Activated CD4-positive, alpha-beta T cell treated with anti-CD3 and anti-CD28 coated beads for 1 hour (primary cell): ENCODE data around the gene CPNE2.
"Not testable (repeated sequence)": the region's sequence is repeated elsewhere in the genome, so short reads cannot be mapped to it uniquely, and the experiment has no call there.

Experiments used
- DNase-seq: peaks from one replicate; pipeline ENCODE4 v3.0.0-alpha.2; 2020

Gene CPNE2

DNA sequence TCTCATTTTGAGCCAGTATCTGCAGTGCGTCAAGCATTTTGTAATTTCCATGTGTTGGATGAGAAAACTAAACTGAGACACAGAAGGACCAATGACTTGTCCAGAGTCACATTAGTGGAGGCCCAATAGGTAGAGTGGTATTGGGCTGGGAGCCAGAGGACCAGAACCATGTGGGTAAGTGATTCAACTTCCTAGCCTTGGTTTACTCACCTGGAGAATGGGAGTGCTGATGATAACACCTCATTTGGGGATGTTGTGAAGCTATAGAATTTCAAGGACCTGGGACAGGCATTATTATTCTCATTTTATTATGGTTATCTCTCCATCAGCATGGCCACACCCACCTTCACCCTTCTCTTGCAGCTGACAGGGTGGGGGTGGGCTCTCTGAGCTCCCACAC, 8.1 kb downstream of the CPNE2 start:
- DNase-seq = no peak

DNA sequence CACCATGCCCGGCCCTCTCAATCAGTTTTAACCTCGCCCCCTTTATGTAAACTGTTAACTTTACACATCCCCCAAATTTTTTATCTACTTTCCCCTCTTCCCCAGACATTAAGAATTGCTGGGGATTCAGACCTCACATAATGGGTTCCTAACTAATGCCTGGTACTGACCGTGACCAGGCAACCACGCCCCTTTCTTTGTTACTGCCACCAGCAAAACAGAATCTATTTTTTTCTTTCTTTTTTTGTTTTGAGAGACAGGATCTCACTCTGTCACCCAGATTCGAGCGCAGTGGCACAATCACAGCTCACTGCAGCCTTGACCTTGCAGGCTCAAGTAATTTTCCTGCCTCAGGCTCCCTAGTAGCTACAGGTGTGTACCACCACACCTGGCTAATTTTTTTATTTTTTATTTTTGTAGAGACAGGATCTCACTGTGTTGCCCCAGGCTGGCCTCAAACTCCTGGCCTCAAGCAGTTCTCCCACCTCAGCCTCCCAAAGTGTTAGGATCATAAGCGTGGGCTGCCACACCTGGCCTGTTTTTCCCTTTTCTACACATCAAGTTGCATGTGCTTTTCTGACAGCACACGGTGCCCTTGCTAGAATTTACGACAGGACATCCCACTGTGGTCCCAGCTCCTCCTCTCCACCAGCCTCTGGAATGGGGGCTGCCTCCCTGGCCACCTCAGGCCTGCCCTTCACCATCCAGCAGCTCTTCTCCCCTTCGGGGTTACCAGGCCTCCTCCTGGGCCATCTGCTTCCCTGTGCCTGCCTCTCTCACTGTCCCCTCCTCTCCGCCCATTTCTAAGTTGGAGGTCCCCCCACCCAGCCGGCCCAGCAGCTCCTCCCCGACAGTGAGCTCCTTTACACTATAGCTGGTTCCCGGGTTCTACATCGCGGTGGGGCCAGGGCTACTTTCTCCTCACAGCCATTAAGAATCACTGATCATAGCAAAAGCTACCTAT, 10.8 kb downstream of the CPNE2 start:
- DNase-seq = no peak

DNA sequence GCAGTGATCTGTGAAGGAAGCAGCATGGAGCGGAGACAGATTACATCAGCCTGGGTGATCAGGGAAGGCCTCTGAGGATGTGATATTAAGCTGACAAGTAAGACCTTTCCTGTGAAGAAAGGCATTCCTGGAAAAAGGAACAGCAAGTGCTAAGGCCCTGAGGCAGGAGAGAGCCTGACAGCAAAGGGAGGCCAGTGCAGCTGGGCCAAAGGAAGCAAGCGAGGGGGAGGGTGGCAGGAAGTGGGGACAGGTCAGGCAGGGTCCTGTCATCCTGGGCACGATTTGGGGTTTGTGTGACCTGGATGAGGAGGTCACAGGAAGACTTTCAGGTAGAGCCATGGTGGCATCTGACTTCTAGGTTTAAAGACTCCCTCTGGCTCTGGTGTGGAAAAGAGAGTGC, 12.3 kb downstream of the CPNE2 start:
- no peak for DNase-seq

DNA sequence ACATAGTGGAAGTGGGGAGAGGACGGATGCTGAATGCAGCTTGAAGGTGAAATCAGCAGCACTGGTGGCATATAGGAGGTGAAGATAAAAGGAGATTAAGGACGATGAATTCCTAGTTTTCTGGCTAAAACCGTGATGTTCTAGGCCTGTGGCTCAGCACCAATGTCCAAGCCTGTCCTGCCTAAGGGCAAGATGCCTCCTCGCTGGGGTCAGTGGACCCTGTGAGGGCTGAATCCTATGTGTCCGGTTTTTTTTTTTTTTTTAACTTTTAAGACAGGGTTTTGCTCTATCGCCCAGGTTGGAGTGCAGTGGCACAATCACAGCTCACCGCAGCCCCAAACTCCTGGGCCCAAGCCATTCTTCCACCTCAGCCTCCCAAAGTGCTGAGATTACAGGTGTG, 12.8 kb downstream of the CPNE2 start:
- DNase-seq = no peak

DNA sequence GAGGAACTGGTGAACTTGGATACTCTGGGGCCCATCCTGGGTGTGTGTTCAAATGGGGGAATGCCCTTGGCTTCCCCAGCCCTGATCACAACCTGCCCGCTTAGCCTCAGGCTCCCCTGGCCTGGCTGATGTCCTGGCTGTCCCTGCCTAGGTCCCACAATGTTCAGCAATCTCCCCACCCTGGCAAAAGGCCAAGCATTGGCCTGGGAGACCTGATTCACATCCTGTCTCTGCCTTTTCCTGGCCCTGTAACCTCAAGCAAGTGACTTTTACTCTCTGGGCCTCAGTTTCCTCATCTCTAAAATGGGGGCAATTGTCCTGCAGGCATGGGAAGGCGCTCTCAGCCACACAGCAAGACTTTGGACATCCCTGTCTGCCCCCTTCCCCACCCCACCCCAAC, 14.4 kb downstream of the CPNE2 start:
- no peak for DNase-seq

DNA sequence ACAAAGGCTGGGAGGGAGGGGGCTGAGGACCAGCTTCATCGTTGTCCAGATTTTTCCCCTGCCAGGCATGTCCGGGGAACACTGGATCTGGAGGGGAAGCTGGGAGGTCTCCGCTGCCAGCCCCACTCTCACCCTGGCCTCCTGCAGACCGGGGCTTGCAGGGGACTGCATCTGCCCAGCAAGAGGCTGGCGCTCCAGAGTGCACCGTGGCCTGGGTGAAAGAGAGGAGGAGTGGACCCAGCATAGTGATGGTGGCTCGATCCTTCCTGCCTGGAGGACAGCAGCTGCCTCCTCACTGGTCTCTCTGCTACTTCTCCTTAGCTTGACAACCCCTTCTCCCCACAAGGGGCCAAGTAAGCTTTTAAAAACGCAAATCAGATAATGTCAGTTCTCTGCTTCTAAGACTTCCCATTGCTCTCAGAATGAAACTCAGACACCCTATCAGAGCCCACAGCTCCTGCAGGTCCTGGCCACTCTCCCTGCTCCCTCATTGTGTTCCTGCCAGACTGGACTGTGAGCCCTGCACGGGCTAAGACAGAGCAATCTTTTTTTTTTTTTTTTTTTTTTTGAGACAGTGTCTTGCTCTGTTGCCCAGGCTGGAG, 15.0 kb downstream of the CPNE2 start:
- DNase-seq = no peak

DNA sequence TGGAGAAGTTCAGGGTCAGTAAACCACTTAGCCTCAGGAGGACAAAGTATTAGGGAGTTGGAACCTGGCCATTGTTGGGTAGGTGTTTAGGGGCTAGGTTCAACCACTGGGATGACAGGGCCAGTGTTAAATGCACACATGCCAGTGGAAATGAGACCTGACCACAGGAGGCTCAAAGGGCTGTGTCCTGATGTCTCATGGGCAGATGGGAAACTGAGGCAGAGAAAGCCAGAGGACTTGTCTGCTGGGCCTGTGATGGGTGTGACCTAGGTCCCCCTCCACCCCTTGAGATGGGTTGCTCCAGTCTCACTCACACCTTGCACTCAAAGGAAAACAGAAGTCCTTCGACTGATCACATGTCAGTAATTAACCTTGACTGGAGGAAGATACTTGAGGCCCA, 16.0 kb downstream of the CPNE2 start:
- DNase-seq = no peak

DNA sequence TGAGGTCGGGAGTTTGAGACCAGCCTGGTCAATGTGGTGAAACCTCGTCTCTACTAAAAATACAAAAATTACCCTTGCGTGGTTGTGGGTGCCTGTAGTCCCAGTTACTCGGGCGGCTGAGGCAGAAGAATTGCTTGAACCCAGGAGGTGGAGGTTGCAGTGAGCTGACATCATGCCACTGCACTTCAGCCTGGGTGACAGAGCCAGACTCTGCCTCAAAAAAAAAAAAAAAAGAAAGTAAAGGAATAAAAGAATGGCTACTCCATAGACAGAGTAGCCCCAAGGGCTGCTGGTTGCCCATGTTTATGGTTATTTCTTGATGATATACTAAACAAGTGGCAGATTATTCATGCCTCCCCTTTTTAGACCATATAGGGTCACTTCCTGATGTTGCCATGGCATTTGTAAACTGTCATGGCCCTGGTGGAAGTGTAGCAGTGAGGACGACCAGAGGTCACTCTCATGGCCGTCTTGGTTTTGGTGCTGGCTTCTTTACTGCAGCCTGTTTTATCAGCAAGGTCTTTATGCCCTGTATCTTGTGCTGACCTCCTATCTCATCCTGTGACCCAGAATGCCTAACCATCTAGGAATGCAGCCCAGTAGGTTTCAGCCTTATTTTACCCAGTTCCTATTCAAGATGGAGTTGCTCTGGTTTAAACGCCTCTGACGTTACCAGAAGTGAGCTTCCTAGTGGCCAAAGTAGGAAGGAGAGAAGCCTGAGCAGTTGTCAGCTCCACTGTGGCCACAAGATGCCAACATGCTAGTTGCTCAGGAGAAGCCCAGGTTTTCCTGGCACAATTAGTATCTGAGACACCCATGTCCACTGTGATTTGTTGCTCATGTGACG, 17.1 kb downstream of the CPNE2 start:
- DNase-seq = not testable (repeated sequence)

DNA sequence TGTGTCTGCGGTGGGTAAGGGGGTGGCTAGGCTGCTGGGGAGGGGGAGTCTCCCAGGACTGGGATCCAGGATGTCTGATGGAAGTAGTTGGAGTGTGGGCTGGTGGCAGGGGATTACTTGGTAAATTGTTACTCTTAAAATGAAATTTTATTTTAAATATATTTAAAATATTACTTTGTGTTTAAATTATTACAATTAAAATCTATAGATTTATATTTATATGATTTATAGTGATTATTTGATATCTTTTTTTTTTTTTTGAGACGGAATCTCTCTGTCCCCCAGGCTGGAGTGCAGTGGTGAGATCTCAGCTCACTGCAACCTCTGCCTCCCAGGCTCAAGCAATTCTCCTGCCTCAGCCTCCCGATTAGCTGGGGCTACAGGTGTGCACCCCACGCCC, 18.6 kb downstream of the CPNE2 start:
- DNase-seq = no peak

DNA sequence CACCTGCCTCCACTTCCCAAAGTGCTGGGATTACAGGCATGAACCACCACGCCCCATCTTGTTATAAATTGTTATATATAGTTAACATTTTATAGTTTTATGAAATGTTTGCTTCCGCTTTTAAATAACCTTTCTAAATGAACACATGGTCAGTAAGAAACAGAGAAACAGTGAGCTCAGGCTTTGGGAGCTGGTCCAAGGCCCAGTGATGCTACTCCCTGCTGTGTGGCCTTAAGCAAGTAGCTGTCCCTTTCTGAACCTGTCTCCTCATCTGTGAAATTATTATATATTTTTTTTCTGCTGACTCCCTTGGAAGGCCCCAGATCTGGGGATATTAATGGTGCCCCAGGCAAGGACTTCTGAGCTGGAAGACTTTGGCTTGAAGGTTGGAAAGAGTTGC, 19.0 kb downstream of the CPNE2 start:
- no peak for DNase-seq

DNA sequence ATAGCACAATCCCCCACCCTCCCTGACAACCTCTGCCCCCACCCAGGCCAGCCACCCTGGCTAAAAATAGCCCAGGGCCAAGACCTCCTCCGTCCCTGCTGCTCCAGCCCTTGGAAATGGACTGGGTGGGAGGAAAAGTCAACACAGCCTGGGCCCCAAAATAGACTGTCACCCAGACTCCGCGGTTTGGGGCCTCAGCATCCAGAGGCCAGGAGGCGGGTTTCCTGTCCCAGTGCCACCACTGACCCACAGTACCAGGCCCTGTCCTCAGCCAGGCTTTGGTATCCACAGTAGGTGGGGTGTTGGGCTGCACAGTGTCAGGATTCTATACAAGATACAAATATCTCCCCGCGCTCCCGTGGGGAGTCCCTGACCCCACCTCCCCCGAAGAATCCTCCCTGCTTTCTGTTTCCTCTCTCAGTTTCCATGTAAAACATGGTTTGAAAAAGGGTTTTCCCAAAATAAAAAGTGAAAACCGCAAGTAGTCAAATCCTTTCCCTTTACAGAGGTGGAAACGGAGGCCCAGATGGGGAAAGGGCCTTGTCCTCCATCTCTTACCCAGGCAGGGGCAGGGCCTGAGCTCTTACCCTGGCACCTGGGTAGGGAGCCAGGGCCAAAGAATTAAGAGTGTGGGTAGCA, 20.1 kb downstream of the CPNE2 start:
- DNase-seq = no peak

DNA sequence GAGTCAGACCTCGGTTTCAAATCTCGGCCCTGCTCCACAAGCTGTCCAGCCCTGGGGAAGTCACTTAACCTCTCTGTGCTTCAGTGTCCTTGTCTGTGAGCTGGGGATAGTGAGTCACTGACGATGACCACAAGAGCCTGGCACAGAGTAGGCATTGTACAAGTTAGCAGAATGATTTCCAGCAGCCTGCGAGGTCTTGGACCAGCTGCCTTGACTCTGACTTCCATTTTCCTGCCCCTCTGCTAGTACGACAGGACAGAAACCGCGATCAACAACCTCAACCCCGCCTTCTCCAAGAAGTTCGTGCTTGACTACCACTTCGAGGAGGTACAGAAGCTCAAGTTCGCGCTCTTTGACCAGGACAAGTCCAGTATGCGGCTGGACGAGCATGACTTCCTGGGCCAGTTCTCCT, 20.7 kb downstream of the CPNE2 start:
- no peak for DNase-seq

DNA sequence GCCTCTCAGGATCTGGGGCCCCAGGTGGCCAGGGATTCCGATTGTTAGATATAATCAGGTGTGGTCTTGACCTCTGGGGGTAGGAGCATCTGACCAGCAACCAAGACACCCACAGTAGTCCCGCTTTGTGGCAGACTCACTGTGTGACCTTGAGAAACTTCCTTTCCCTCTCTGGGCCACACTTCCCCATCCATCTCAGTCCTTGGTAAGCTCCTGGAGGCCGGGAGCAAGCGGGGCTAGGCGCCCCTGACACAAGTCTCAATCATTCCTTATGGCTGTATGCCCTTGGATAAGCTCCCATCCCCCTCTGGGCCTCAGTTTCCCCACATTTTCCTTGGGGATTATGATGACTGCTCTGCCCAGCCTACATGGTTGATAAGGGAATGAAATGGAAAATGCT, 21.3 kb downstream of the CPNE2 start:
- DNase-seq = no peak

DNA sequence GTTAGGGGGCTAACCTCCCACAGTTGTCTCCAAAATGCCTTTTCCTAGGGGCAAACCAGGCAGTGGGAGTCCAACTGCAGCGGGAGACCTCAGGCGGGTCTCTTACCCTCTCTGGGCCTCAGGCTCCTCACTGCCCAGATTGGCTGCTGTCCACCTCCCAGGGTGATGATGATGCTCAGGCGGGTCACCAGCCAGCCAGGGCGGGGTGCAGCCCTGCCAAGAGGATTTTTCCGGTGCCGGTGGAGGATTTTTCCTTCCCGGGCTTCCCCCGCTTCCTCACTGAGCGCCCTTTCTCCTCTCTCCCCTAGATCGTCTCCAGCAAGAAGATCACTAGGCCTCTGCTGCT, 22.8 kb downstream of the CPNE2 start:
- no peak for DNase-seq

DNA sequence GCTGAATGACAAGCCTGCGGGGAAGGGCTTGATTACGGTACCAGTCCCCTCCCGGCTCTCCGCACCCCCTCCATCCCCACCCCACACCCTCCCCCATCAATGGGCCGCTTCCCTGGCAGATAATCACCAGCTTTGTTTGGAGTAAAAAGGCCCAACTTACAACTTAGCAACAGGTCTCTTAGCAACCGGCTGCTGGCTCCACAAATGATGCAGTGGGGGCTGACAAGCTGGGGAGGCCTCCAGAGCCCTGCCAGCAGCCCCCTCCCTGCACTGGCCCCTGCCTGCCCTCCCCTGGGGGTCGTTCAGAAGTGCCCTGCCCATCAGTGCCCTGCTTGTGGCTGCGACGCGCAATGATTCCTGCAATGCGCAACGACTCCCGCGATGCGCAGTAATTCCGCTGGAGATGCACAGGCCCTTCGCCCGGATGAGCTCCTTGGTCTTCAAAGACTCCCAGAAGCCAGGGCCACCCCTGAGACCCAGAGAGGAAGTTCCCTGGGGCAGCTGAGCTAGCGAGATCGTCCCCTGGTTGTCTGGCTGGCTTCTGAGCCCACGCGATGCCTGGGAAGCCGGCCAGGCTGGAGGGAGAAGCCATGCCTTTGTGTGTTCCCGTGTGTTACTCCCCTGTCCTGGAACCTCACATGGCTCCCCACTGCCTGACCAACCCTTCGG, 23.3 kb downstream of the CPNE2 start:
- no peak for DNase-seq

DNA sequence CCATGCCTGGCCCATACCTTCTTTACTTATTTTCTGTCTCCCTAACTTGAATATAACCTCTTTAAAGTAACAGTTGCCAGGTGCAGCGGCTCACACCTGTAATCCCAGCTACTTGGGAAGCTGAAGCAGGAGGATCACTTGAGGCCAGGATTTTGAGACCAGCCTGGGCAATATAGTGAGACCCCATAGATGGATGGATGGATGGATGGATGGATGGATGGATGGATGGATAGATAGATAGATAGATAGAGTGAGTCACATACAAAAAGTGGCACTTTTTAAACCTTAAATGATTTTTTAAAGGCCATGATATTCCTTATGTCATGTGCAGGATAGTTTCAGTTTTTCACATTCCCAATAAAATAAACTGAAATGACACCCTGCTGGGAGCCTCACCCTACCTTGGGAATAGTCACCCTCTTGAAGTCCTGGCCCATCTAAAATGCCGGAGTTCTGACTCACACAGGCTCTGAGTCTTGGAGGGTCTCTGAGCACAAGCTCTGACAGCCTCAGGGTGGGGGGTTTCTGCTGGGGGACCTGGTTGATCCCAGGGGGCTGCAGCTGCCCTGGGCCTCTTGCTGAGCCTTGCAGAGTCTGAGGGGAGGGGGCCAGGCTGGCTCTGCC, 26.2 kb downstream of the CPNE2 start:
- no peak for DNase-seq

DNA sequence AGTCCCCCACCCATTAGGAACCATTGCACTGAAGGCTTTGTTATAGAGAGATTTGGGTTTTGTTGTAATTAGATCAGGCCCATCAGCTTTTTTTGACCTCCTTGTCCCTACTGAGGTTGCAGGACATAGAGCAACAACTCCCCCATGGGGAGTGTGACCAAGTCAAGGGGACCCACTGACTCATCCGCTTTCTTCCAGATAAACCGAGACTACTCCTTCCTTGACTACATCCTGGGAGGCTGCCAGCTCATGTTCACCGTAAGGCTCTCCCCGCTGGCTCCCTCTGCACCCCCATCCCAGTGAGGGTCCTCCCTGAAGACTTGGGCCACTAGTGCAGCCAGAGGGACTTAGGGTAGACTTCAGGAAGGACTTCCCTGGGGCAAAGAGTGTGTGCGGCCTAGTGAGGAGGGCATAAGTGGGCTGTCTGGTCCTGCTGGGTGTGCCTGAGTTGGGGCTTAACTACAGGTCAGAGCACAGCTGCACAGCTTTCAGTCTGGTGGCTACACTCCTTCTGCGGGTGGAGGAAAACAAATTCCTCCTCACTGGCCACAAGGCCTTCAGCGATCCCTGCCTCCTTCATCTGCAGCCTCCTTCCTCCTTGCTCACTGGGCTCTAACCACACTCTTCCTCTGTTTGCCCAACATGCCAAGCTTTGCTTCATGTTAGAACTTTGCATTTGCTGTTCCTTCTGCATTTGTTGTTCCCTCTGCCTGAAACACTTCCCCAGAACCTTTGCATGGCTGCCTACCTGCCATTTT, 31.0 kb downstream of the CPNE2 start:
- no peak for DNase-seq

DNA sequence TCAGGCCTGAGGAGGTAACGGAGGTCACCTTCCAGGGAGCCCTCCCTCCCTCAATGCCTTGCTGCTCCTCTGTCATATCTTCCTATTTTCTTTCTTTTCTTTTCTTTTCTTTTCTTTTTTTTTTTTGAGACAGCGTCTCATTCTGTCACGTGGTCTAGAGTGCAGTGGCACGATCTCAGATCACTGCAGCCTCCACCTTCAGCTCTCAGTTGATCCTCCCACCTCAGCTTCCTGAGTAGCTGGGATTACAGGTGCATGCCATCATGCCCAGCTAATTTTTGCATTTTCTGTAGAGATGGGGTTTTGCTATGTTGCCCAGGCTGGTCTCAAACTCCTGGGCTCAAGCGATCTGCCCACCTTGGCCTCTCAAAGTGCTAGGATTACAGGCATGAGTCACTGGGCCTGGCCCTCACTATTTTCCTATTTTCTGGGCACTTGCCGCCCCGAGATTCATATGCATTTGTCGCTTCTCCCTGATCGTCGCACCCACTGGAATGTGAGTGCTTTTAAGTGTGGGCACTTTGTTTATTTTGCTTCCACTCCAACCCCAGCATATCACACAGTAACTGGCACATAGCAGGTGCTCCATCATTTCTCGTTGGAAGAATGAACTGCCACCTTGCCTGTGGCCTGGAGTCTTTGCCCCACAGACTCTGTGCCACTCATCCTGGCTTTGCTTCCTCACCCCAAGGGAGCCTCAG, 31.7 kb downstream of the CPNE2 start:
- DNase-seq = no peak

DNA sequence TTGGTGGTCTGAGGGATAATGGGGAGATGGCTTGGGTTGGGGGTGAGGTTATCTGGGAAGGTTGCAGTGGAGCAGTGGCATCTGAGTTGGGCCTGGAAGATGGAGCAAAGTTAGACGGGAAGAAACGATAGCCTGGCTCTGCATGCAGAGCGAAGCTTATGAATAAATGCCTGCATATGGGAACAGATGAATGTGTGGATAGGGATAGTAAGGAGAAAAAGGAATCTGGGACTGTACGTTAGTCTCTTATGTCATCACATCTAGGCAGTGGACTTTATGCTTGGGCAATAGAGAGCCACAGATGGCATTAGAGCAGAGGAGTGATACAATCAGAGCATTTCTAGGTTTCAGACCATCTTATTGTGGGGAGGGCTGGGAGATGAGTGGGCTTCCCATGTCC, 33.0 kb downstream of the CPNE2 start:
- DNase-seq = no peak

DNA sequence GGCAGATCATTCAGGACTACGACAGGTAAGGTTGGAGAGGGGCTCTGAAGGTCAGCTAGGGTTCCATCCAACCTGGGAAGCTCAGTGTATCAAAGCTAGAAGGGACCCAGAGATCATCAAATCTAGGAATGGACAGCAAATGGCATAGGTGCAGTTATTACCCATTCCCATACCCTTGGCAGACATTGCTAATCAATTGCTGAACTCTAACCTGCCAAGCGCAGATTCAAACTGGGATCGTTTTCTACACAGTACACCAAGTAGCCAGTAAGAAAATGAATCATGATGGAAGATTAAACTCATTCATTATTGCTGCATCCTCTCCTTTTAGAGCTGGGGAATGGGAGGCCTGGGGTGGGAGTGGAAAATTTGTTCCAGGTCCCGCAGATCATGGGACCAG, 33.6 kb downstream of the CPNE2 start:
- DNase-seq = no peak

DNA sequence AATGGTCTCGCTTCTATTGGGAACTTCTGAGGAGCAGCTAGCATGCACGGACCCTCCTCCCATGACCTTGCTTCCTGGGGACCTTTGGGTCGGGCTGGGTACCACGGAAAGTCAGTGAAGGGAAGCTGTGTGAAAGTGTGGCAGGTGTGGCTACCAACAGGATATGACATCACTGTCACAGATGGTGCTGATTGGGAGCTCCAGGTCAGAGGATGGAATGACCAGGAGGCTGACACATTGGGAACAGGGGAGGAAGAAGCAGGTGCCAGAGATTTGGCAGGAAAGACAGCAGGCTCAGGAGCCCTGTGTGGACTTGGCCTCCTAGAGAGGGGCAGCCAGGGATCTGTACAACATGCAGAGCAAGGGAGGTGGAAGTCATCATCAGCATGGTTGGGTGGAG, 34.0 kb downstream of the CPNE2 start:
- no peak for DNase-seq
